Nephron (organoid): ENCODE results near the gene TNFRSF25.
"Not testable (repeated sequence)": the region's sequence is repeated elsewhere in the genome, so short reads cannot be mapped to it uniquely, and the experiment has no call there.

Experiments used
- H3K27ac Mint-ChIP-seq, 3 experiments: 2 replicates each; pipeline ENCODE4 v1.8.0; 2020; ENCODE audit warnings: mixed read lengths in 3 of 3, mild to moderate bottlenecking in 2 of 3, moderate library complexity in 1 of 3
- H3K27me3 Mint-ChIP-seq: 2 replicates; pipeline ENCODE4 v1.8.0; 2021; ENCODE audit warnings: low read depth, mild to moderate bottlenecking, moderate library complexity, mixed read lengths
- H3K36me3 Mint-ChIP-seq: 2 replicates; pipeline ENCODE4 v1.8.0; 2020; ENCODE audit warnings: low read depth, mixed read lengths
- H3K4me1 Mint-ChIP-seq: 2 replicates; pipeline ENCODE4 v1.8.0; 2020; ENCODE audit warnings: mixed read lengths
- H3K4me3 Mint-ChIP-seq, 3 experiments: 2 replicates each; pipeline ENCODE4 v1.8.0; 2020; ENCODE audit warnings: mild to moderate bottlenecking in 3 of 3, mixed read lengths in 3 of 3, moderate library complexity in 2 of 3
- H3K9me3 Mint-ChIP-seq: 2 replicates; pipeline ENCODE4 v1.8.0; 2020; ENCODE audit warnings: mixed read lengths
- CTCF ChIP-seq, 3 experiments: fragments of 200-600 bp; sonication (generic); IDR thresholded peaks; one replicate each; pipeline ENCODE4 v1.5.0; 2021; ENCODE audit warnings: antibody characterized with exemption in 3 of 3; ENCODE audit not compliant: unreplicated experiment in 3 of 3

The TNFRSF25 gene

GRCh38 chr1:6450005-6450450 is 15.9 kb downstream of the TNFRSF25 start:
- Mint-ChIP-seq H3K27ac (peak overlapping the region in 1 of 3 experiments; percentile 23), H3K4me3 (peak overlapping the region; percentile 35 to 67 (median 46)), H3K4me1 (peaks cover 12% of the 10 kb centered on the region), H3K36me3 (no peaks in the 10 kb centered on the region), H3K9me3 (no peaks in the 10 kb centered on the region), H3K27me3 (peaks cover 48% of the 10 kb centered on the region)
- no peak for TF ChIP-seq CTCF (IDR thresholded peaks at IDR 0.05; ENCODE audit: unreplicated experiment in 3 of 3)

- no peaks in the 10 kb centered on the region for H3K9me3 Mint-ChIP-seq
- H3K27me3 Mint-ChIP-seq = peaks cover 57% of the 10 kb centered on the region
- H3K27ac Mint-ChIP-seq = no peak overlapping the region
- peaks cover 12% of the 10 kb centered on the region for H3K4me1 Mint-ChIP-seq
- peak overlapping the region; percentile 35 to 67 (median 46) for H3K4me3 Mint-ChIP-seq
- H3K36me3 Mint-ChIP-seq = no peaks in the 10 kb centered on the region
- no peak for TF ChIP-seq CTCF (IDR thresholded peaks at IDR 0.05; ENCODE audit: unreplicated experiment in 3 of 3)
Measured at GRCh38 chr1:6448749-6449631, 17.0 kb downstream of the TNFRSF25 start.

GRCh38 chr1:6447818-6448748 is 17.9 kb downstream of the TNFRSF25 start:
- Mint-ChIP-seq H3K9me3 (no peaks in the 10 kb centered on the region), H3K27me3 (peaks cover 58% of the 10 kb centered on the region), H3K27ac (no peak overlapping the region), H3K4me1 (peaks cover 12% of the 10 kb centered on the region), H3K4me3 (peak overlapping the region in 1 of 3 experiments; percentile 59), H3K36me3 (no peaks in the 10 kb centered on the region)
- peak in 1 of 3 experiments; percentile 3 for TF ChIP-seq CTCF (IDR thresholded peaks at IDR 0.05; ENCODE audit: unreplicated experiment in 3 of 3)

- TF ChIP-seq CTCF (IDR thresholded peaks at IDR 0.05; ENCODE audit: unreplicated experiment in 3 of 3) = no peak
Measured at GRCh38 chr1:6447016-6447817, 18.8 kb downstream of the TNFRSF25 start.

GRCh38 chr1:6446665-6447015 is 19.3 kb downstream of the TNFRSF25 start:
- Mint-ChIP-seq H3K27ac (no peak overlapping the region), H3K36me3 (no peaks in the 10 kb centered on the region), H3K4me3 (peak overlapping the region in 1 of 3 experiments; percentile 48), H3K9me3 (no peaks in the 10 kb centered on the region), H3K27me3 (peaks cover 65% of the 10 kb centered on the region), H3K4me1 (peaks cover 12% of the 10 kb centered on the region)
- TF ChIP-seq CTCF (IDR thresholded peaks at IDR 0.05; ENCODE audit: unreplicated experiment in 3 of 3) = no peak

More at GRCh38 chr1:6447016-6447817, 18.8 kb downstream of the TNFRSF25 start:
- no peaks in the 10 kb centered on the region for H3K36me3 Mint-ChIP-seq
- peaks cover 12% of the 10 kb centered on the region for H3K4me1 Mint-ChIP-seq
- no peak overlapping the region for H3K27ac Mint-ChIP-seq
- H3K27me3 Mint-ChIP-seq = peaks cover 59% of the 10 kb centered on the region
- H3K9me3 Mint-ChIP-seq = no peaks in the 10 kb centered on the region
- peak overlapping the region in 1 of 3 experiments; percentile 59 for H3K4me3 Mint-ChIP-seq

- Mint-ChIP-seq H3K4me1 (peaks cover 12% of the 10 kb centered on the region), H3K27me3 (peaks cover 72% of the 10 kb centered on the region)
- not testable (repeated sequence) for H3K27ac Mint-ChIP-seq, H3K4me3 Mint-ChIP-seq, H3K9me3 Mint-ChIP-seq, H3K36me3 Mint-ChIP-seq
Measured at GRCh38 chr1:6445929-6446328, 20.0 kb downstream of the TNFRSF25 start.
